ENCODE data around the gene TECR. TPM values are rescaled to one million over a fixed set of nuclear protein-coding genes. Genes with fewer than 3 reads are reported as not detected.
"Not testable (repeated sequence)": the region's sequence is repeated elsewhere in the genome, so short reads cannot be mapped to it uniquely, and the experiment has no call there.

The TECR gene
- total RNA-seq, 1 donor from 2014 or later: 38.9 TPM

GRCh38 chr19:14585187-14585586, 55.8 kb downstream of the TECR start:
- not testable (repeated sequence) for DNase-seq

GRCh38 chr19:14589433-14589832, 60.0 kb downstream of the TECR start:
- DNase-seq: not testable (repeated sequence)

- no peak for DNase-seq
These were observed 66.2 kb downstream of the TECR start for GRCh38 chr19:14595558-14595957.

GRCh38 chr19:14599548-14600147, 70.3 kb downstream of the TECR start:
- DNase-seq: no peak

GRCh38 chr19:14603990-14604387, 74.6 kb downstream of the TECR start:
- DNase-seq: no peak

GRCh38 chr19:14606627-14607026, 77.2 kb downstream of the TECR start:
- no peak for DNase-seq

- no peak for DNase-seq
These were observed 81.7 kb downstream of the TECR start for GRCh38 chr19:14611051-14611450.

- not testable (repeated sequence) for DNase-seq
These were observed 82.8 kb downstream of the TECR start for GRCh38 chr19:14612242-14612641.

- DNase-seq: no peak
These were observed 83.3 kb downstream of the TECR start for GRCh38 chr19:14612657-14613056.

GRCh38 chr19:14613399-14614098, 84.2 kb downstream of the TECR start:
- not testable (repeated sequence) for DNase-seq

GRCh38 chr19:14614099-14614412, 84.7 kb downstream of the TECR start:
- no peak for DNase-seq

Small RNA genes within 50 kb of the gene (small RNA-seq; reads per million reads assigned to genes)
- gene RN7SL842P (ENCODE audit: low replicate concordance) (not detected), gene SNRPGP15 (ENCODE audit: low replicate concordance) (not detected)

Other genes with a start within 250 kb of the TECR start
- gene ADGRE5, start 148.2 kb upstream of the TECR start, total RNA-seq: 17.8 TPM
- gene DDX39A, start 110.3 kb upstream of the TECR start, total RNA-seq: 42.0 TPM
- 32.3 TPM for gene PKN1, start 96.3 kb upstream of the TECR start, total RNA-seq
- not detected for gene PTGER1, start 54.2 kb upstream of the TECR start, total RNA-seq
- 57.7 TPM for gene GIPC1, start 33.5 kb upstream of the TECR start, total RNA-seq
- 64.9 TPM for gene DNAJB1, start 11.2 kb upstream of the TECR start, total RNA-seq
- gene NDUFB7, start 42.5 kb downstream of the TECR start, total RNA-seq: 152 TPM
- gene CLEC17A, start 53.5 kb downstream of the TECR start, total RNA-seq: 0.10 TPM
- 1.2 TPM for gene ADGRE3, start 145.2 kb downstream of the TECR start, total RNA-seq
- gene ZNF333, start 160.5 kb downstream of the TECR start, total RNA-seq: 17.0 TPM
- 1.8 TPM for gene ADGRE2, start 249.0 kb downstream of the TECR start, total RNA-seq

All from skin of body (tissue), 3 donors.